OCI-LY7 (cell line): ENCODE results near the gene STK26.

Source experiments
- CTCF ChIP-seq: fragments of 200-600 bp; sonication (generic); conservative IDR thresholded peaks from 2 replicates; pipeline ENCODE4 v1.5.1; 2014; ENCODE audit warnings: mild to moderate bottlenecking, antibody characterized with exemption, low read length, moderate library complexity, mixed read lengths
- EZH2phosphoT487 ChIP-seq: fragments of 200-600 bp; sonication (generic); IDR thresholded peaks from 2 replicates; pipeline ENCODE4 v1.6.1; 2018; ENCODE audit warnings: low read depth, borderline replicate concordance, mild to moderate bottlenecking, mixed run types, antibody characterized with exemption, low read length, moderate library complexity, mixed read lengths

GRCh38 chrX:132033166-132033565 is 10.1 kb downstream of the STK26 start:
- TF ChIP-seq CTCF (no peak), EZH2phosphoT487 (no peak)
